ENCODE results near the gene GET4. TPM values are rescaled to one million over a fixed set of nuclear protein-coding genes. Genes with fewer than 3 reads are reported as not detected.

GET4 gene
- total and polyA plus RNA-seq, 2 of the 13 experiments (the other 11 are each of a cell fraction or from before 2014, with no cell fraction given): 28.2 to 35.2 TPM

- TF ChIP-seq ZXDC (CRISPR knock-in tag; IDR thresholded peaks at IDR 0.05) (no peak), ZNF687 (CRISPR knock-in tag; IDR thresholded peaks at IDR 0.05) (peak; percentile 28; the same call in 1 of the 2 replicates), FOXA1 (IDR thresholded peaks at IDR 0.05) (no peak), FOXA1 (CRISPR knock-in tag; IDR thresholded peaks at IDR 0.05) (0 out of 2 replicates have a peak, but pooled peaks have one; percentile 15), ZNF460 (CRISPR knock-in tag; IDR thresholded peaks at IDR 0.05; ENCODE audit: borderline replicate concordance) (peak; percentile 65; the same call in 1 of the 2 replicates), CERS6 (CRISPR knock-in tag; IDR thresholded peaks at IDR 0.05) (no peak), ZNF263 (CRISPR knock-in tag; IDR thresholded peaks at IDR 0.05) (peak; percentile 66; the same call in 1 of the 2 replicates), ZBTB33 (CRISPR knock-in tag; IDR thresholded peaks at IDR 0.05) (peak; percentile 96), ZNF788 (CRISPR knock-in tag; IDR thresholded peaks at IDR 0.05; ENCODE audit: borderline replicate concordance) (no peak), ZBTB46 (CRISPR knock-in tag; IDR thresholded peaks at IDR 0.05; ENCODE audit: borderline replicate concordance) (no peak), PHF8 (CRISPR knock-in tag; IDR thresholded peaks at IDR 0.05) (no peak), IRF9 (CRISPR knock-in tag; IDR thresholded peaks at IDR 0.05; ENCODE audit: borderline replicate concordance) (no peak)
Observed at GRCh38 chr7:884191-885003, 8.0 kb downstream of the GET4 start (continued).

Data from HepG2 (cell line).